Measurements from ENCODE around the gene PLCXD1. TPM values are rescaled to one million over a fixed set of nuclear protein-coding genes. Genes with fewer than 3 reads are reported as not detected.
A peak's percentile ranks its signal among the peaks of the same experiment; 100 is the strongest.

The PLCXD1 gene
- total and polyA plus RNA-seq, 4 donors, result 2.6 to 25.7 (median 12.8) TPM

- DNase-seq (ENCODE audit: low spot score), result no peak
- Histone ChIP-seq H3K36me3 (ENCODE audit: control insufficient read depth in 4 of 4, insufficient read depth in 3 of 4, low read depth in 1 of 4, low read length in 3 of 4) (peaks cover 7 to 34% (median 26%) of the 10 kb centered on the region in 4 donors), H3K27me3 (ENCODE audit: control insufficient read depth in 4 of 4, insufficient read depth in 4 of 4, low read length in 3 of 4) (no peaks in the 10 kb centered on the region), H3K4me3 (ENCODE audit: low read depth in 1 of 3, low read length in 3 of 3) (no peak overlapping the region), H3K4me1 (ENCODE audit: control insufficient read depth in 4 of 4, insufficient read depth in 4 of 4, low read length in 3 of 4) (peaks cover 10 to 20% (median 14%) of the 10 kb centered on the region in 4 donors), H3K9ac (ENCODE audit: low read depth in 1 of 2, low read length in 2 of 2) (no peak overlapping the region), H3K9me3 (ENCODE audit: control insufficient read depth in 4 of 4, low read length in 3 of 4) (no peaks in the 10 kb centered on the region), H3K27ac (ENCODE audit: low read depth in 1 of 2, low read length in 2 of 2) (no peak overlapping the region)
- WGBS, result 96% methylated on average over 50 of the region's 50 CpGs
- TF ChIP-seq SP1 (IDR thresholded peaks at IDR 0.05) (no peak), MAX (IDR thresholded peaks at IDR 0.05) (no peak), RXRA (IDR thresholded peaks at IDR 0.05) (no peak), HNF4G (IDR thresholded peaks at IDR 0.05) (no peak), FOXA1 (IDR thresholded peaks at IDR 0.05) (no peak), GABPA (IDR thresholded peaks at IDR 0.05 in 1 of 2, conservative IDR thresholded peaks at IDR 0.05 in 1 of 2) (no peak), CTCF (IDR thresholded peaks at IDR 0.05; ENCODE audit: low read depth, low read length, missing input control) (no peak), YY1 (IDR thresholded peaks at IDR 0.05) (no peak), REST (IDR thresholded peaks at IDR 0.05) (no peak), ATF3 (IDR thresholded peaks at IDR 0.05) (no peak)
Measured at GRCh38 chrX:316351-317325, 35.5 kb downstream of the PLCXD1 start.

- TF ChIP-seq EGR1 (IDR thresholded peaks at IDR 0.05; ENCODE audit: low read depth in 2 of 2), result no peak
- no peak for TF ChIP-seq HNF4A (conservative IDR thresholded peaks at IDR 0.05)
- no peak for TF ChIP-seq HNF4G (IDR thresholded peaks at IDR 0.05)
- no peak for TF ChIP-seq CTCF (IDR thresholded peaks at IDR 0.05; ENCODE audit: low read depth, low read length, missing input control)
- TF ChIP-seq SP1 (IDR thresholded peaks at IDR 0.05), result no peak
- no peak for TF ChIP-seq TAF1 (conservative IDR thresholded peaks at IDR 0.05)
- no peak for TF ChIP-seq ATF3 (IDR thresholded peaks at IDR 0.05)
- TF ChIP-seq JUND (IDR thresholded peaks at IDR 0.05), result no peak
- no peak for TF ChIP-seq NR2F2 (IDR thresholded peaks at IDR 0.05)
- no peak for TF ChIP-seq RAD21 (IDR thresholded peaks at IDR 0.05)
- H3K36me3 ChIP-seq (ENCODE audit: control insufficient read depth in 4 of 4, insufficient read depth in 3 of 4, low read depth in 1 of 4, low read length in 3 of 4), result peaks cover 7 to 25% (median 18%) of the 10 kb centered on the region in 4 donors
- peaks cover 10 to 20% (median 14%) of the 10 kb centered on the region in 4 donors for H3K4me1 ChIP-seq (ENCODE audit: control insufficient read depth in 4 of 4, insufficient read depth in 4 of 4, low read length in 3 of 4)
- no peaks in the 10 kb centered on the region for H3K9me3 ChIP-seq (ENCODE audit: control insufficient read depth in 4 of 4, low read length in 3 of 4)
- no peak for DNase-seq (ENCODE audit: low spot score)
- H3K27me3 ChIP-seq (ENCODE audit: control insufficient read depth in 4 of 4, insufficient read depth in 4 of 4, low read length in 3 of 4), result no peaks in the 10 kb centered on the region
- H3K27ac ChIP-seq (ENCODE audit: low read depth in 1 of 2, low read length in 2 of 2), result peak overlapping the region; percentile 84 to 91
- H3K4me3 ChIP-seq (ENCODE audit: low read depth in 1 of 3, low read length in 3 of 3), result peak overlapping the region in 2 of 3 donors; percentile 78 to 88
- 52% methylated on average over 28 of the region's 28 CpGs for WGBS
- H3K9ac ChIP-seq (ENCODE audit: low read depth in 1 of 2, low read length in 2 of 2), result no peak overlapping the region
Measured at GRCh38 chrX:317424-318067, 36.4 kb downstream of the PLCXD1 start.

All from liver (tissue), 9 donors.